ENCODE results near the gene LBP. TPM values are rescaled to one million over a fixed set of nuclear protein-coding genes. Genes with fewer than 3 reads are reported as not detected.

LBP gene
- total RNA-seq, 1 experiment from 2014 or later, result 0.52 TPM

DNA sequence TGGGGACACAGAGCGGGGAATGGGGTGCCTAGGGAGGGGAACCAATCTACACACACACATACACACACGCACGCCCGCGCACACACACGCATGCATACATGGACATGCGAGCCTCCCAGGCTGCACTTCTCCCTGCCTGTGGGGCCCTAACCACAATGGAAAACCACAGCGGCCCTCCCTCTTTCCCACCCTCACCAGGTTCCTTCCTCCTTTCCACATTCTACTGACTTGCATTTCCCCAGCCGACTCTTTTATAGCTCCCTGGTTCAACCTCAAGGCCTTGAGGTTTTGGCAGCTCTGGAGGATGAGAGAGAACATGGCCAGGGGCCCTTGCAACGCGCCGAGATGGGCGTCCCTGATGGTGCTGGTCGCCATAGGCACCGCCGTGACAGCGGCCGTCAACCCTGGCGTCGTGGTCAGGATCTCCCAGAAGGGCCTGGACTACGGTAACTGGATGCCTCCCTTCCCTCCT lies 42.3 kb upstream of the LBP start, which contains the start of gene BPI:
Gene BPI, plus strand, starts transcription at position 249 of the 472 bp plus-strand sequence. Its CDS starts 68 bp downstream, at position 317.
- no peak within 1 kb of the TSS for H3K4me2 ChIP-seq (ENCODE audit: insufficient read depth, insufficient read length, low read length)
- H4K8ac ChIP-seq (replicated peaks; ENCODE audit: insufficient read length, low read depth, low read length), result no peak within 1 kb of the TSS
- TF ChIP-seq, protein P1, sequence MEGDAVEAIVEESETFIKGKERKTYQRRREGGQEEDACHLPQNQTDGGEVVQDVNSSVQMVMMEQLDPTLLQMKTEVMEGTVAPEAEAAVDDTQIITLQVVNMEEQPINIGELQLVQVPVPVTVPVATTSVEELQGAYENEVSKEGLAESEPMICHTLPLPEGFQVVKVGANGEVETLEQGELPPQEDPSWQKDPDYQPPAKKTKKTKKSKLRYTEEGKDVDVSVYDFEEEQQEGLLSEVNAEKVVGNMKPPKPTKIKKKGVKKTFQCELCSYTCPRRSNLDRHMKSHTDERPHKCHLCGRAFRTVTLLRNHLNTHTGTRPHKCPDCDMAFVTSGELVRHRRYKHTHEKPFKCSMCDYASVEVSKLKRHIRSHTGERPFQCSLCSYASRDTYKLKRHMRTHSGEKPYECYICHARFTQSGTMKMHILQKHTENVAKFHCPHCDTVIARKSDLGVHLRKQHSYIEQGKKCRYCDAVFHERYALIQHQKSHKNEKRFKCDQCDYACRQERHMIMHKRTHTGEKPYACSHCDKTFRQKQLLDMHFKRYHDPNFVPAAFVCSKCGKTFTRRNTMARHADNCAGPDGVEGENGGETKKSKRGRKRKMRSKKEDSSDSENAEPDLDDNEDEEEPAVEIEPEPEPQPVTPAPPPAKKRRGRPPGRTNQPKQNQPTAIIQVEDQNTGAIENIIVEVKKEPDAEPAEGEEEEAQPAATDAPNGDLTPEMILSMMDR (conservative IDR thresholded peaks at IDR 0.05), result no peak
- H3K9me3 Mint-ChIP-seq, result no peaks in the 10 kb centered on the region
- no peak within 1 kb of the TSS for H3K4ac ChIP-seq (ENCODE audit: low read depth, low read length)
- H3K4me3 Mint-ChIP-seq, result no peak within 1 kb of the TSS
- no peaks in the 10 kb centered on the region for H3K36me3 Mint-ChIP-seq (ENCODE audit: insufficient read depth in 1 of 3, low read depth in 3 of 3)
- H3K27me3 ChIP-seq (ENCODE audit: insufficient read depth, low read length), result no peaks in the 10 kb centered on the region
- H3K4me1 ChIP-seq (ENCODE audit: insufficient read depth, low read length), result no peaks in the 10 kb centered on the region
- peaks cover 11 to 31% of the 10 kb centered on the region in 2 experiments for H3K4me1 Mint-ChIP-seq
- no peaks in the 10 kb centered on the region for H3K79me1 ChIP-seq (ENCODE audit: insufficient read depth, low read depth, low read length, poor library complexity, severe bottlenecking)
- H3K9me3 ChIP-seq (ENCODE audit: control insufficient read depth, low read depth, low read length), result no peaks in the 10 kb centered on the region
- no peak within 1 kb of the TSS for H3K56ac ChIP-seq (ENCODE audit: insufficient read length, low read depth, low read length)
- H3K18ac ChIP-seq (ENCODE audit: insufficient read length, low read depth, low read length), result no peak within 1 kb of the TSS
- no peaks in the 10 kb centered on the region for H3K79me2 ChIP-seq (ENCODE audit: insufficient read depth, low read length)
- WGBS (ENCODE audit: extremely low coverage, insufficient read length, low lambda C conversion rate), result no CpG with 5 or more reads among the region's 21 CpGs
- H3K27me3 Mint-ChIP-seq (ENCODE audit: low read depth), result peaks cover 3% of the 10 kb centered on the region
- H3K23ac ChIP-seq (ENCODE audit: insufficient read length, low read depth, low read length), result no peak within 1 kb of the TSS
- H3K14ac ChIP-seq (ENCODE audit: insufficient read depth, low read length), result no peak within 1 kb of the TSS; the same call in 1 of the 2 replicates
- H2BK12ac ChIP-seq (ENCODE audit: insufficient read length, low read depth, low read length), result no peak within 1 kb of the TSS
- no peak within 1 kb of the TSS for H2AK5ac ChIP-seq (ENCODE audit: insufficient read length, low read length)
- H2AFZ ChIP-seq (ENCODE audit: low read length), result no peak within 1 kb of the TSS
- no peak within 1 kb of the TSS for H4K5ac ChIP-seq (ENCODE audit: insufficient read length, low read depth, low read length)
- H4K20me1 ChIP-seq (ENCODE audit: control insufficient read depth, insufficient read depth, insufficient read length), result peaks cover 2% of the 10 kb centered on the region
- H2BK15ac ChIP-seq (ENCODE audit: low read depth, low read length), result no peak within 1 kb of the TSS
- no peak within 1 kb of the TSS for H3K27ac ChIP-seq (ENCODE audit: insufficient read length, low read depth, low read length)
- no peak for DNase-seq
- no peak within 1 kb of the TSS for H3K27ac Mint-ChIP-seq
- no peak within 1 kb of the TSS for H3T11ph ChIP-seq (ENCODE audit: low read length)
- H2BK120ac ChIP-seq (ENCODE audit: low read depth, low read length, poor library complexity, severe bottlenecking), result no peak within 1 kb of the TSS
- no peak within 1 kb of the TSS for H4K91ac ChIP-seq (ENCODE audit: insufficient read length, low read depth, low read length)
- no peak within 1 kb of the TSS for H2BK20ac ChIP-seq (ENCODE audit: low read depth, low read length, poor library complexity, severe bottlenecking)
- H2BK5ac ChIP-seq (ENCODE audit: insufficient read length, low read length), result no peak within 1 kb of the TSS
- no peaks in the 10 kb centered on the region for H3K23me2 ChIP-seq (ENCODE audit: insufficient read length, low read depth, low read length, poor library complexity, severe bottlenecking)
- H3K9ac ChIP-seq (ENCODE audit: extremely low read depth, insufficient read length, low read length), result no peak within 1 kb of the TSS

Measured in H9 (cell line).